ENCODE results near the gene ARID1A.

Gene ARID1A

GRCh38 chr1:26761217-26761616 is 65.4 kb downstream of the ARID1A start:
- DNase-seq (ENCODE audit: low read depth), result no peak

DNA sequence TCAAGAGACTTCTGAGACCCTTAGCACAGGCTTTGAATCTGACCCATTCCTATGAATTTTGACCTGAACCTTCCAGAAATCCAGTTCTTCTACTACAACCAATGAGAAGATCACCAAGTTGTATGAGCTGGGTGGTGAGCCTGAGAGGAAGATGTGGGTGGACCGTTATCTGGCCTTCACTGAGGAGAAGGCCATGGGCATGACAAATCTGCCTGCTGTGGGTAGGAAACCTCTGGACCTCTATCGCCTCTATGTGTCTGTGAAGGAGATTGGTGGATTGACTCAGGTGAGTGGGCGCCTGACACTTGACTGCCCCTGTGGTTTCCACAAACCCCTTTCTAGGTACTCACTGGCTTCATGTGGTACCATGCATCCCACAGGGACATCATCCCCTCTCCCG is 71.9 kb downstream of the ARID1A start:
- DNase-seq (ENCODE audit: low read depth), result no peak

- no peak for DNase-seq (ENCODE audit: low read depth)
Observed at GRCh38 chr1:26768755-26769154, 72.9 kb downstream of the ARID1A start.

DNA sequence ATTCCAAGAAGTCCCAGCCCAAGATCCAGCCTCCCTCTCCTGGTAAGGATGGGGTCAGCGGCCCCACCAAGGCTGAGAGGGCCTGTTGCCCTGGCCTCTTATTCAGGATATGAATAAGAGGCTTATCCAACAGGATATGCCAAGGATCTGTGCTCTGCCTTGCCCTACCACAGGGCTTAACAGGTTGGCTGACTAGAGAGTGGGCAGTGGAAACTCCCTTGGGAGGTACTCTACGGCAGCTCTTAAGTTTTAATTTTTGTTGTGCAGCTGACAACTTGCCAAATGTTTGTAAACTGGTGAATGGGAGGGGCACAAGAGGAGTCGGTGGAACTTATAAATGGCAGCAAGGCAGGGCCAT is 75.4 kb downstream of the ARID1A start:
- no peak for DNase-seq (ENCODE audit: low read depth)

- DNase-seq (ENCODE audit: low read depth), result no peak
Observed at GRCh38 chr1:26771643-26772321, 76.0 kb downstream of the ARID1A start.

- DNase-seq (ENCODE audit: low read depth), result no peak
Observed at GRCh38 chr1:26772687-26773086, 76.9 kb downstream of the ARID1A start.

GRCh38 chr1:26774462-26774861 is 78.6 kb downstream of the ARID1A start:
- no peak for DNase-seq (ENCODE audit: low read depth)

DNA sequence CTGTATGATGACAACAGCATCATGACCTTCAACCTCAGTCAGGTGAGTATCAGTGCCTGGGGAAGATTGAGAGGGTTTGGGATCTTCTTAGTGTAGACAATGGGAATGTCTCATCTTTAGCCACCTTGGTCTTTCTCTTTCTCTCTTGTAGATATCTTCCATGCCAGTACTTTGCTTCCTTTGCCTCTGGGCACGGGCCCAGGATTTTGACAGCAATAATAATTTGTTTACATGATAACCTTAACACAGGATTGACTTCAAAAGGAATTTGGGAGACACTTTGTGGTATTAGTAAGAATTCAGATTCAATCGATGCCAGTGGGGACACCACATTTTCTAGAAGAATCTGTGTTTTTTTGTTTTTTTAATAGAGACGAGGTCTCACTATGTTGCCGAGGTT is 79.9 kb downstream of the ARID1A start:
- DNase-seq (ENCODE audit: low read depth), result no peak

DNA sequence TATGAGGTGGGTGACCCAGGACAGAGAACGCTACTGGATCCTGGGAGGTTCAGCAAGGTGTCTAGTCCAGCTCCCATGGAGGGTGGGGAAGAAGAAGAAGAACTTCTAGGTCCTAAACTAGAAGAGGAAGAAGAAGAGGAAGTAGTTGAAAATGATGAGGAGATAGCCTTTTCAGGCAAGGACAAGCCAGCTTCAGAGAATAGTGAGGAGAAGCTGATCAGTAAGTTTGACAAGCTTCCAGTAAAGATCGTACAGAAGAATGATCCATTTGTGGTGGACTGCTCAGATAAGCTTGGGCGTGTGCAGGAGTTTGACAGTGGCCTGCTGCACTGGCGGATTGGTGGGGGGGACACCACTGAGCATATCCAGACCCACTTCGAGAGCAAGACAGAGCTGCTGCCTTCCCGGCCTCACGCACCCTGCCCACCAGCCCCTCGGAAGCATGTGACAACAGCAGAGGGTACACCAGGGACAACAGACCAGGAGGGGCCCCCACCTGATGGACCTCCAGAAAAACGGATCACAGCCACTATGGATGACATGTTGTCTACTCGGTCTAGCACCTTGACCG is 83.4 kb downstream of the ARID1A start:
- DNase-seq (ENCODE audit: low read depth), result no peak

GRCh38 chr1:26780344-26780957 is 84.6 kb downstream of the ARID1A start:
- DNase-seq (ENCODE audit: low read depth), result no peak

DNA sequence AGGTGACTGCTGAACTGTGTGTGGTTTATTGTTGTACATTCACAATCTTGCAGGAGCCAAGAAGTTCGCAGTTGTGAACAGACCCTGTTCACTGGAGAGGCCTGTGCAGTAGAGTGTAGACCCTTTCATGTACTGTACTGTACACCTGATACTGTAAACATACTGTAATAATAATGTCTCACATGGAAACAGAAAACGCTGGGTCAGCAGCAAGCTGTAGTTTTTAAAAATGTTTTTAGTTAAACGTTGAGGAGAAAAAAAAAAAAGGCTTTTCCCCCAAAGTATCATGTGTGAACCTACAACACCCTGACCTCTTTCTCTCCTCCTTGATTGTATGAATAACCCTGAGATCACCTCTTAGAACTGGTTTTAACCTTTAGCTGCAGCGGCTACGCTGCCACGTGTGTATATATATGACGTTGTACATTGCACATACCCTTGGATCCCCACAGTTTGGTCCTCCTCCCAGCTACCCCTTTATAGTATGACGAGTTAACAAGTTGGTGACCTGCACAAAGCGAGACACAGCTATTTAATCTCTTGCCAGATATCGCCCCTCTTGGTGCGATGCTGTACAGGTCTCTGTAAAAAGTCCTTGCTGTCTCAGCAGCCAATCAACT is 85.5 kb downstream of the ARID1A start:
- DNase-seq (ENCODE audit: low read depth), result no peak

DNA sequence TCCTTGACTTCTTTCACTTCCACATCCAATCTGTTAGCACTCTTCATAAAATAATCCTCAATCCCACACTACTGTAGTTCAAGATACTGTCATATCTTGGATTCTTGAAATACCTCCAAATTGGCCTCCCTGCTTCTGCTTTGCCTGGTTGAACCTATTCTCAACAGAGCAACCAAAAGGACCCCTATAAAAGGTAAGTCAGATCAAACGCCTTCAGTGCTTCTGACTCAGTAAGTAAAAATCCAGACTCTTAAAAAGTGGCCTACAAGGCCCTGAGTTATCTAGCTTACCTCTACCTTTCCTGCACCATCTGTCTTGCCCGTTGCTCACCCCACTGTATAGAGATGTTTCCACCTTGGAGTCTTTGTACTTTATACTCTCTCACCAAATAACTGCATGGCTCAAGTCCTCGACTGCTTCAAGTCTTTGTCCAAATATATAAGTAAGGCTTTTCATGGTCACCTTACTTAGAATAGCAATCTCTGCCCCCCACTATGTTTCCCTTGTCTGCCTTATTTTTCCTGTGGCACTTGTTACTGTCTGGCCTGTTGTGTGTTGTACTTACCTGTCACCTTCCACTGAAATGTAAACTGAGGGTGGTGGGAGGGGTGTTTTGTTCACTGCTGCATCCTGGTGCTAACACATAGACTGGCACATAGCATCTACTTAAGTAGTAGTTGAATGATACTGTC is 86.9 kb downstream of the ARID1A start:
- DNase-seq (ENCODE audit: low read depth), result no peak

GRCh38 chr1:26783646-26784022 is 87.8 kb downstream of the ARID1A start:
- DNase-seq (ENCODE audit: low read depth), result no peak

DNA sequence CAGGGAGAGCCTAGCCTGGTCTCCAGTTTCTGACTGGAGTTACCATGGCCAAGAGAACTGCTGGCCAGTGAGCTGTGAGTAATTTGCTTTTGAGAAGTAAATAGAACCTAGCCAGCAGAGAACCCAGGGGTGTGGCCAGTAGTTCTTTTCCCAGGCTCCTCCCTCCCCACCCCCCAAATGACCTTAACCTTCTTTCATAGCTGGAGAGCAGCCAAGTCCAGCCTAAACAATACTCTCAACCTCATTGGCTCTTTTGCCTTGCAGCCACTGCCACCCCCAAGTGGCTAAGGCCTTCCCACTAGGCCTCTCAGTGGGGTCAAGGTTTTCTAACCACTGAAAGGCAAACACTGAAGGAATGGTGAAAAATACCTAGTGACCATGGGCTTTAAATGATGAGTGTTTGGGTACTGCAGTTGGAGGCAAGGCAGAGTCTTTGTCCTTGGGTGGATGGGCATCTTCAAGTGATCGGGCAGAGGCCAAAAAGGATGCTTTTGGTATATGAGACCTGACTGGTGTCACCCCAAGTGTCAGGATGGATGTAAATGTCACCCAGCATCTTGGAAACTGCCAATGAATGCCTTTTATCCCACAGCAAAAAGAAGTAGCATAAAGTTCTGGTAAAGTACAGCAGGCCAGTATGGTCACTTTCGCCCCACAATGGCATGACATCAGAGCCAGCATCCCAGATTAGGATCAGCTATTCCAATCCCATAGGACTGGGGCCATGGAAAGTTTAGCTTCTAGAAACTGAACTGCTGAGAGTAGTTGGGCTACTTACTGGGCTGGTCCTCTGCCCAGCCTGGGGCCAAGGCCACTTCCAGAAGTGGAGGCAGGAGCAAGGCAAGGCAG is 88.4 kb downstream of the ARID1A start:
- no peak for DNase-seq (ENCODE audit: low read depth)

- no peak for DNase-seq (ENCODE audit: low read depth)
Observed at GRCh38 chr1:26784886-26785285, 89.1 kb downstream of the ARID1A start.

DNA sequence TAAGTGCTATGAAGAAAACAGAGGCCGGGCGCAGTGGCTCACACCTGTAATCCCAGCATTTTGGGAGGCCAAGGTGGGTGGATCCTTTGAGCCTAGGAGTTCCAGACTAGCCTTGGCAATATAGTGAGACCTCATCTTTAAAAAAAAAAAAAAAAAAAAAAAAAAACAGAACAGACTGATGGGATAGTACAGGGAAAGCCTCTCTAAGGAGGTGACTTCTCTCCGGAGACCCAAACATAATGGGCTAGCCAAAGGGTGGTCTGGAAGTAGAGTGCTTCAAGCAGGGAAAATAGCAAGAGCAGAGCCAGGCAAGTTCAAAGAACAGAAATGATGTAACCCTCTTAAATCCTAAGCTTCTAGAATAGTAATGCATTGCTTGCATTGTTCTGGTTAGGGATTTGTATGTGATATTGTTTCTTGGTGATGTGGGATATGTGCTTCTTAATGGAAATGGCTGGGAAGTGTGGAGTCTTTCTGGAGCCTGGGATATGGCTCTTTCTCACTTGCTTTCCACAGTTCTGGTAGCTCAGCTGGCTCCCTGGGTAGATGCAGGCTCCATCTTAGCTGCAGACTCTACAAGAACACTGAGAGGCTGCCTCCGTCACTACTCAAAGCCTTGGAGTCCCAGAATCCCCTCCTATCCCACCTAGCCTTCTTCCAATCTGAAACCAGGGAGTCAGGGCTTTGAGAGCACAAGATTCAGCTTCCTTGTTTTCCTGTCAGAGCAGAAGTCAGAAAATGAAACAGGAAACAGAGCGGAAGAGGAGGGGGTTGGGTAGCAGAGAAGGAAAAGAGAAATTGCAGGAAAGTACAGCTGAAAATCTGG is 90.0 kb downstream of the ARID1A start:
- no peak for DNase-seq (ENCODE audit: low read depth)

- no peak for DNase-seq (ENCODE audit: low read depth)
Observed at GRCh38 chr1:26786437-26787380, 90.9 kb downstream of the ARID1A start.

- DNase-seq (ENCODE audit: low read depth), result peak; percentile 58
Observed at GRCh38 chr1:26787381-26787705, 91.5 kb downstream of the ARID1A start.

DNA sequence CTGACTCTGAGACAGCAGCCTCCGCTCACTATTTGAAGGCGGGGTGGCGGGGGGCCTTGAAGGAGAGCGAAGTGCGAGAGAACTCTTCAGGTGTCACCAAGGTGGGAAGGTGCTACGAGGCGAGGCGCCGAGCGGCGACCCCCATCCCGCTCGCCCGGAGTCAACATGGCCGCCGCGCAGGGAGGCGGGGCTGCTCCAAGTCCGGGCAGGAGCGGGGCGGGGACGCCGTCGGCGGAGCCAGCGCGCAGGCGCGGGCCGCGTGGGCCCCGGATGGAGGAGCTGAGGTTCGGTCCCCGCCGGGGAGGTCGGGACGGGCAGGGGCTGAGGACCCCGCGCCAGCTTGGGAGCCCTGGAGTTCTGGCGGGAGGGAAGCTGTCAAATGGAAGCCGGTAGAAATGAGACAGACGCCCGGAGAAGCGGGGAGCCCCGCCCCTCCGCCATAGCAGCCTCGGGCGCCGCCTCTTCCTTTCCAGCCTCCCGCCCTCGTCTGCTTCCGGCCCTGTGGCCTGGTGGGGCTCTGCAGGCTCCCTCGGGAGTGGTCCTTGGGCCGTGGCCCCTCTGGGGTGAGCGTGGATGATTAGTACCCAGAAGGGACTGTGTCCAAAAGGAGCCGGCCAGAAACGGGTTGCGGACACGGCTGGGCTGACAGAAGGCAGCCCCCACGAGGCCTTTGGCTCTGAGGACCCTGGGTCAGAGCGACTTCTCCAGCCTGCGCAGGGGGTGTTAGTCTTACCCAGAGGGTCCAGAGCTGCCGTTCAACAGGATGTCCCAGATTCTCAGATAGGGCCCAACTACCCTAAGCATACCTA is 92.1 kb downstream of the ARID1A start, which contains the start of gene PIGV:
Gene PIGV, plus strand, starts transcription at position 245 of the 809 bp plus-strand sequence. CDS start 2,866 bp downstream, outside the sequence.
- DNase-seq (ENCODE audit: low read depth), result peak; percentile 70

Measured in T-helper 22 cell (primary cell).